Measurements from ENCODE around the gene CNNM4.

Gene CNNM4

DNA sequence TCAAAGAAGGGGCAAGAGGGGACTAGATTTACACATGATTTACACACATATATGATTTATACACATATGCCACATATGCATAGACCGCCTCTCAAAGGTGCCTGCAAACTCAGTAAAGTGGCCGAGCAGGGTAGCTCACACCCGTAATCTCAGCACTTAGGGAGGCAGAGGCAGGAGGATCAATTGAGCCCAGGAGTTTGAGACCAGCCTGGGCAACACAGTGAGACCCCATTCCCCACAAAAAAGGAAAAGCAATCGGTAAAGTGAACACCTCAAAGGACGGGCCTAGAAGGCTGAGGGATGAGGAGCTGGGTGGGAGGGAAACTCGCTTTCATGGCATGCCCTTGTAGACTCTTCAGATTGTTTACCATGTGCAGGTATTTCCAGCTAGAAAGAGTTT is 92.0 kb downstream of the CNNM4 start:
- Histone ChIP-seq H3K4me3 (ENCODE audit: insufficient read depth, low read length, poor library complexity, severe bottlenecking) (no peak overlapping the region), H3F3A (ENCODE audit: insufficient read depth) (no peaks in the 10 kb centered on the region), H3K27me3 (ENCODE audit: low read length) (no peaks in the 10 kb centered on the region), H3K4me2 (ENCODE audit: low read depth, low read length, poor library complexity, severe bottlenecking) (no peak overlapping the region), H2AFZ (ENCODE audit: low read depth, low read length, severe bottlenecking) (no peak overlapping the region), H3K79me2 (ENCODE audit: insufficient read depth, low read length) (peaks cover 6% of the 10 kb centered on the region; the same call in 1 of the 2 replicates), H3K9me2 (replicated peaks; ENCODE audit: insufficient read depth, low read length) (no peaks in the 10 kb centered on the region), H3K36me3 (ENCODE audit: low read length) (no peaks in the 10 kb centered on the region), H4K20me1 (ENCODE audit: low read depth, low read length) (no peaks in the 10 kb centered on the region), H3K27ac (ENCODE audit: low read depth, low read length) (no peak overlapping the region), H3K9ac (ENCODE audit: low read length) (no peak overlapping the region), H3K9me3 (ENCODE audit: insufficient read depth, low read length) (no peaks in the 10 kb centered on the region)
- TF ChIP-seq EZH2phosphoT487 (conservative IDR thresholded peaks at IDR 0.05; ENCODE audit: low read length) (no peak), CTCF (IDR thresholded peaks at IDR 0.05; ENCODE audit: insufficient read depth, low read length, poor library complexity, severe bottlenecking) (no peak)

GRCh38 chr2:96853321-96853720 is 92.6 kb downstream of the CNNM4 start:
- TF ChIP-seq CTCF (IDR thresholded peaks at IDR 0.05; ENCODE audit: insufficient read depth, low read length, poor library complexity, severe bottlenecking) (no peak), EZH2phosphoT487 (conservative IDR thresholded peaks at IDR 0.05; ENCODE audit: low read length) (no peak)
- H3K9ac ChIP-seq (ENCODE audit: low read length) = no peak overlapping the region
- no peaks in the 10 kb centered on the region for H3K36me3 ChIP-seq (ENCODE audit: low read length)
- no peaks in the 10 kb centered on the region for H3F3A ChIP-seq (ENCODE audit: insufficient read depth)
- H3K4me3 ChIP-seq (ENCODE audit: insufficient read depth, low read length, poor library complexity, severe bottlenecking) = no peak overlapping the region
- H3K79me2 ChIP-seq (ENCODE audit: insufficient read depth, low read length) = peaks cover 6% of the 10 kb centered on the region; the same call in 1 of the 2 replicates
- no peak overlapping the region for H3K27ac ChIP-seq (ENCODE audit: low read depth, low read length)
- no peaks in the 10 kb centered on the region for H4K20me1 ChIP-seq (ENCODE audit: low read depth, low read length)
- H2AFZ ChIP-seq (ENCODE audit: low read depth, low read length, severe bottlenecking) = no peak overlapping the region
- no peaks in the 10 kb centered on the region for H3K9me3 ChIP-seq (ENCODE audit: insufficient read depth, low read length)
- H3K4me2 ChIP-seq (ENCODE audit: low read depth, low read length, poor library complexity, severe bottlenecking) = no peak overlapping the region
- no peaks in the 10 kb centered on the region for H3K27me3 ChIP-seq (ENCODE audit: low read length)
- no peaks in the 10 kb centered on the region for H3K9me2 ChIP-seq (replicated peaks; ENCODE audit: insufficient read depth, low read length)

DNA sequence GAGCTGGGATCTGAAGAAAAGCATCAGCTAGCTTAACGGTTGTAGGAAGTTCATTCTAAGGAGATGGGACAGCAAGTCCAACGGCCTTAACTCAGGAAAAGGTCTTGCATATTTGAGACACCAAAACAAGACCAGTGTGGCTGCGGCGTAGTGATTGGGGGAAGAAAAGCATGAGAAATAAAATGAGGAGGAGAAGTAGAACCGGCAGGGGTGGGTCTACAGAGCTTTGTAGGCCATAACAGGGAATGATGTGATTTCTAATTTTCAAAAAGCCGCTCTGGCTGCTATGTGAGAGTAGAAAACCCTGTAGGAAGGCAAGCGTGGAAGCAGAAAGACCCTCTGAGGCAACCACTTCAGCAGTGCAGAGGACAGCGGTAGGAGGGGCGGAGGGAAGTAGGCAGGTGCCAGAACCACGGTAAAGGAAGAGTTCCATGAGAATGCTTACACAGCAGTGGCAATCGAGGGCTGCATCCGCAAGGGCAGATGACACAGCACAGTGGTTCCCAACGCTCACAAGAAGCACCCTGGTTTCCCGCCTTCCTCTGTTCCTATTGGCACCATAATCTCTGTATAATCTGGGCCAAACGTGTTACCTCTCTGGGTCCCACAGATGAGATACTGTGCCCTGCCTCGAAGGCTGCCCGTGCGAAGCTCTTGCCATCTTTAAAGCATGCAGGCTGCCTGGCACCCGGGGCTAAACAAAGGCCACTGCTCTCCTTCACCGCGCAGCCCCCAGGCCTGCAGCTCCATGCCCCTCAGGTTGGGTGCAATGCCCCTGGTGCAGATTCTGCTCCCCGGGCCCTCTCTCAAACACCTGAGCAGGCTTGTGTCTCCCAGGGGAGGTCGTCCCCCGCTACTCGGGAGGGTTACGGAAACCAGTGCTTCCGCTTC is 96.3 kb downstream of the CNNM4 start:
- Histone ChIP-seq H3K36me3 (ENCODE audit: low read length) (no peaks in the 10 kb centered on the region), H3K9me3 (ENCODE audit: insufficient read depth, low read length) (no peaks in the 10 kb centered on the region), H3K4me3 (ENCODE audit: insufficient read depth, low read length, poor library complexity, severe bottlenecking) (peak overlapping the region; percentile 72), H3K9me2 (replicated peaks; ENCODE audit: insufficient read depth, low read length) (no peaks in the 10 kb centered on the region), H3K79me2 (ENCODE audit: insufficient read depth, low read length) (peaks cover 6% of the 10 kb centered on the region; the same call in 1 of the 2 replicates), H3K27ac (ENCODE audit: low read depth, low read length) (peak overlapping the region; percentile 67), H3K27me3 (ENCODE audit: low read length) (no peaks in the 10 kb centered on the region), H3K4me2 (ENCODE audit: low read depth, low read length, poor library complexity, severe bottlenecking) (peak overlapping the region; percentile 78), H2AFZ (ENCODE audit: low read depth, low read length, severe bottlenecking) (peak overlapping the region; percentile 87), H3F3A (ENCODE audit: insufficient read depth) (no peaks in the 10 kb centered on the region), H3K9ac (ENCODE audit: low read length) (peak overlapping the region; percentile 79), H4K20me1 (ENCODE audit: low read depth, low read length) (no peaks in the 10 kb centered on the region)
- TF ChIP-seq EZH2phosphoT487 (conservative IDR thresholded peaks at IDR 0.05; ENCODE audit: low read length) = no peak
- TF ChIP-seq CTCF (IDR thresholded peaks at IDR 0.05; ENCODE audit: insufficient read depth, low read length, poor library complexity, severe bottlenecking) = no peak

Data from SU-DHL-6 (cell line).